ENCODE measurements around the gene JMJD8. TPM values are rescaled to one million over a fixed set of nuclear protein-coding genes. Genes with fewer than 3 reads are reported as not detected.
A peak's percentile ranks its signal among the peaks of the same experiment; 100 is the strongest.

Gene JMJD8
- total and polyA plus RNA-seq, 9 donors, result 20.7 to 40.2 (median 34.3) TPM

DNA sequence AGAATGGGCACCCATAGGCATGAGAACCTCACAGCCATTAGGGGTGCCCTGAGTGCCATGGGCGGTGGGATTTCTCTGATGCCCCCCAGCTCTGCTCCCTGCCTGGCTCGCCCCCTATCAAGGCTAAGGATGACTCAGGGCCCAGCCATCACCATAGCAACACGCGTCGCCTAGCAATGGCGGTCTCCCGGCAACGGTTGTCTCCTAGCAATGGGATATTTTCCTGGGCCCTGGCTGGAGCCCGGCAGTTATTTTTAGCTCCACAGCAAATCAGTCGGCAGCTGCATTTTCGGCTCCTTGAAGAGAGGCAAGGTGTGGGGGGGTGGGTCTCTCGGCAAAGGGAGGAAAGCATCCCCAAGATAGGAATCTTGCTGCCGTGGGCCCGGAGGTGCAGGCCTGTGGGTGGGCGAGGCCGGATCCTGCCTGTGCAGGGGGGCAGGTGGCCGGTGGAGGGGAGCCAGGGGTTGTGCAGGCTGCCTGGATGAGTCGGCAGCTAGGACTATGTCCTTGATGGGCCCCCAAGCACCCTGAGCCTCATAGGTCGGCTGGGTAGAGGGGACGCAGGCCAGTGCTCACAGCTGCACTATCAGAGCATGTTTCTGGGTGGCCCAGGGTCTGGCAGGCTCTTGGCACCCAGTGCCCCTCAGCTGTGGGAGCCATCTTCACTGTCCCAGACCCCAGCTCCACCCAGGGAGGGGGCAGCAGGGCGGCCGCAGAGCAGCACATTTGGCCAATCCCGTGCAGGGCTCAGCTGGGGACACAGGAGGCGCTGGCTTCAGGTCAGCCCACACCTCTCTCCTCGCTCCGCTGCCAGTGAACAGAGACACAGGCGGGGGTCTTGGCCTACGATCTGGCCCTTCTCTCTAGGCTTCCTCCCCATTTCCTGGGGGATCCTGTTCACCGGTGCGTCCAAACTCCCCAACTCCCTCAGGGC is 25.7 kb upstream of the JMJD8 start:
- peaks cover 71% of the 10 kb centered on the region for H3K27me3 ChIP-seq (ENCODE audit: control insufficient read depth, insufficient read depth, low read length)
- peaks cover 41% of the 10 kb centered on the region for H3K4me1 ChIP-seq (ENCODE audit: control insufficient read depth, insufficient read depth, low read length)
- no peaks in the 10 kb centered on the region for H3K9me3 ChIP-seq (replicated peaks; ENCODE audit: control insufficient read depth, low read depth, low read length)
- H3K4me3 ChIP-seq (ENCODE audit: low read length), result no peak overlapping the region
- H3K36me3 ChIP-seq (ENCODE audit: control insufficient read depth, insufficient read depth, low read length), result no peaks in the 10 kb centered on the region
- no peak overlapping the region for H3K27ac ChIP-seq (ENCODE audit: low read length)
- 15% methylated on average over 30 of the region's 30 CpGs for WGBS (ENCODE audit: insufficient coverage)
- peak; percentile 78 for DNase-seq

GRCh38 chr16:708959-709358 is 24.8 kb upstream of the JMJD8 start:
- Histone ChIP-seq H3K27ac (ENCODE audit: low read length) (no peak overlapping the region), H3K27me3 (ENCODE audit: control insufficient read depth, insufficient read depth, low read length) (peaks cover 78% of the 10 kb centered on the region), H3K4me1 (ENCODE audit: control insufficient read depth, insufficient read depth, low read length) (peaks cover 36% of the 10 kb centered on the region), H3K36me3 (ENCODE audit: control insufficient read depth, insufficient read depth, low read length) (no peaks in the 10 kb centered on the region), H3K4me3 (ENCODE audit: low read length) (no peak overlapping the region), H3K9me3 (replicated peaks; ENCODE audit: control insufficient read depth, low read depth, low read length) (no peaks in the 10 kb centered on the region)
- WGBS (ENCODE audit: insufficient coverage), result 84% methylated on average over 4 of the region's 4 CpGs
- no peak for DNase-seq

DNA sequence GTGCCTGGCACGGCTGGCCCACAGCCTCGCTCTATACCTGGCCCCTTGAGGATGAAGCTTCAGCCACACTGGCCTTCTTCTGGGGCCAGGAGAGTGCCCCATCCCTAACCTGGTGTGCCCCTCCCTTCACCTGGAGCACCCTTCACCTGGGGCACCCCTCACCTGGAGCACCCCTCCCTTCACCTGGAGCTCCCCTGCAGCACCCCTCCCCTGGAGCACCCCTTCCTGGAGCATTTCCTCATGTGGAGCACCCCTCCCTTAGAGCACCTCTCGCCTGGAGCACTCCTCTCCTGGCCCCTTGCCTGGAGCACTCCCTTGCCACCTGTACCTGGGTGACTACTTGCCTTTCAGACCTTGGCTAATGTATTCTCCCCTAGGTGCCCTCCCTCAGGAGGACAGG is 23.9 kb upstream of the JMJD8 start:
- Histone ChIP-seq H3K4me1 (ENCODE audit: control insufficient read depth, insufficient read depth, low read length) (peaks cover 36% of the 10 kb centered on the region), H3K27me3 (ENCODE audit: control insufficient read depth, insufficient read depth, low read length) (peaks cover 84% of the 10 kb centered on the region), H3K36me3 (ENCODE audit: control insufficient read depth, insufficient read depth, low read length) (no peaks in the 10 kb centered on the region), H3K4me3 (ENCODE audit: low read length) (no peak overlapping the region), H3K9me3 (replicated peaks; ENCODE audit: control insufficient read depth, low read depth, low read length) (no peaks in the 10 kb centered on the region), H3K27ac (ENCODE audit: low read length) (no peak overlapping the region)
- no peak for DNase-seq
- WGBS (ENCODE audit: insufficient coverage), result 50% methylated on average over 1 of the region's 3 CpGs

DNA sequence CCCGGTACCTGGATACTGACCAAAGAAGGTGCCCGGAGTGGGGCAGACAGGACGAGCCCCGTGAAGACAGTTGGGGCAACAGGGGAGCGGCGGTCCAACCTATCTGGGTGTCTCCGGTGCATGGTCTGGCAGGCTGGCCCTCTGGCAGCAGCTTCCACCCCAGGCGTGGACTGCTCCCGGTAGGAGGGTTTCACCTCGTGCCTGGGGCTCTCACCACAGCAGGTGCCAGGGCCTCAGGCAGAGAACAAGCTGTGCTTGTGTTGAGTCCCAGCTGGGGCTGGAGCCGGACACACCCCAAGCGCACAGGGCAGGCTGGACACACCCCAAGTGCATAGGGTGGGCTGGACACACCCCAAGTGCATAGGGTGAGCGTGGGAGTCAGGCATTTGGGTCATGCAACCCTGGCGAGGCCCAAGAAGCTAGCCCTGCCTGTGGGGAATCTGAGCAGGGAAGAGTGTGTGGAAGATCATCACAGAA is 23.0 kb upstream of the JMJD8 start:
- no peak overlapping the region for H3K4me3 ChIP-seq (ENCODE audit: low read length)
- 33% methylated on average over 14 of the region's 14 CpGs for WGBS (ENCODE audit: insufficient coverage)
- no peaks in the 10 kb centered on the region for H3K9me3 ChIP-seq (replicated peaks; ENCODE audit: control insufficient read depth, low read depth, low read length)
- H3K27me3 ChIP-seq (ENCODE audit: control insufficient read depth, insufficient read depth, low read length), result peaks cover 90% of the 10 kb centered on the region
- no peak for DNase-seq
- peaks cover 36% of the 10 kb centered on the region for H3K4me1 ChIP-seq (ENCODE audit: control insufficient read depth, insufficient read depth, low read length)
- H3K36me3 ChIP-seq (ENCODE audit: control insufficient read depth, insufficient read depth, low read length), result no peaks in the 10 kb centered on the region
- no peak overlapping the region for H3K27ac ChIP-seq (ENCODE audit: low read length)

GRCh38 chr16:706189-707061 is 22.3 kb upstream of the JMJD8 start:
- 3% methylated on average over 48 of the region's 49 CpGs for WGBS (ENCODE audit: insufficient coverage)
- Histone ChIP-seq H3K9me3 (replicated peaks; ENCODE audit: control insufficient read depth, low read depth, low read length) (no peaks in the 10 kb centered on the region), H3K27ac (ENCODE audit: low read length) (no peak overlapping the region), H3K4me1 (ENCODE audit: control insufficient read depth, insufficient read depth, low read length) (peaks cover 30% of the 10 kb centered on the region), H3K36me3 (ENCODE audit: control insufficient read depth, insufficient read depth, low read length) (no peaks in the 10 kb centered on the region), H3K4me3 (ENCODE audit: low read length) (no peak overlapping the region), H3K27me3 (ENCODE audit: control insufficient read depth, insufficient read depth, low read length) (peaks cover 93% of the 10 kb centered on the region)
- no peak for DNase-seq

GRCh38 chr16:705431-706188 is 21.5 kb upstream of the JMJD8 start, which contains the start of gene FBXL16:
Gene FBXL16 (minus strand): TSS chr16:705801. CDS start chr16:697405, 8,396 bp downstream.
- H3K36me3 ChIP-seq (ENCODE audit: control insufficient read depth, insufficient read depth, low read length), result no peaks in the 10 kb centered on the region
- no peak within 1 kb of the TSS for H3K27ac ChIP-seq (ENCODE audit: low read length)
- no peaks in the 10 kb centered on the region for H3K9me3 ChIP-seq (replicated peaks; ENCODE audit: control insufficient read depth, low read depth, low read length)
- WGBS (ENCODE audit: insufficient coverage), result under 1% methylated on average over 104 of the region's 115 CpGs
- no peak within 1 kb of the TSS for H3K4me3 ChIP-seq (ENCODE audit: low read length)
- peaks cover 93% of the 10 kb centered on the region for H3K27me3 ChIP-seq (ENCODE audit: control insufficient read depth, insufficient read depth, low read length)
- H3K4me1 ChIP-seq (ENCODE audit: control insufficient read depth, insufficient read depth, low read length), result peaks cover 28% of the 10 kb centered on the region
- DNase-seq, result no peak

- Histone ChIP-seq H3K4me1 (ENCODE audit: control insufficient read depth, insufficient read depth, low read length) (peaks cover 20% of the 10 kb centered on the region), H3K27me3 (ENCODE audit: control insufficient read depth, insufficient read depth, low read length) (peaks cover 92% of the 10 kb centered on the region), H3K9me3 (replicated peaks; ENCODE audit: control insufficient read depth, low read depth, low read length) (no peaks in the 10 kb centered on the region), H3K27ac (ENCODE audit: low read length) (no peak overlapping the region), H3K4me3 (ENCODE audit: low read length) (no peak overlapping the region), H3K36me3 (ENCODE audit: control insufficient read depth, insufficient read depth, low read length) (no peaks in the 10 kb centered on the region)
- WGBS (ENCODE audit: insufficient coverage), result 8% methylated on average over 35 of the region's 50 CpGs
- no peak for DNase-seq
These were observed 20.6 kb upstream of the JMJD8 start for GRCh38 chr16:704552-705380.

DNA sequence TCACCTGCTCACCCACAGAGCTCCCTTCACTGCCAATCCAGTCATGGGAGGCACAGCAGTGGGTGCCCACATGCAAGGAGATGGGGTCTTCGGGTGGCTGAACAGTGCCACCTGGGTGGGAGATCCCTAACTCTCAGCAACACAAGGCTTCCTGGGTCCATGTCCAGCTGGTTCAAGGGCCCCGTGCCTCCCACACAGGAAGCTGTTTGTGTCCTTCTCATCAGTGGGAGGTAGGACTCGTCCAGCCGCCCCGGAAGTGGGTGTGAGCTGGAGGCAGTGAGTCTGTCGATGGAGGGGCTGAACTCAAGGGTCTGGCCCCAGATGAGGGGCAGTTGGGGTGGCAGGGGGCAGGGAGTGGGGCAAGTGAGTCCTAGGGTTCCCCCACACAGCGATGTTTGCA is 19.9 kb upstream of the JMJD8 start:
- no peak for DNase-seq
- Histone ChIP-seq H3K4me1 (ENCODE audit: control insufficient read depth, insufficient read depth, low read length) (peaks cover 16% of the 10 kb centered on the region), H3K27me3 (ENCODE audit: control insufficient read depth, insufficient read depth, low read length) (peaks cover 93% of the 10 kb centered on the region), H3K27ac (ENCODE audit: low read length) (no peak overlapping the region), H3K9me3 (replicated peaks; ENCODE audit: control insufficient read depth, low read depth, low read length) (no peaks in the 10 kb centered on the region), H3K36me3 (ENCODE audit: control insufficient read depth, insufficient read depth, low read length) (no peaks in the 10 kb centered on the region), H3K4me3 (ENCODE audit: low read length) (no peak overlapping the region)
- WGBS (ENCODE audit: insufficient coverage), result 64% methylated on average over 5 of the region's 7 CpGs

DNA sequence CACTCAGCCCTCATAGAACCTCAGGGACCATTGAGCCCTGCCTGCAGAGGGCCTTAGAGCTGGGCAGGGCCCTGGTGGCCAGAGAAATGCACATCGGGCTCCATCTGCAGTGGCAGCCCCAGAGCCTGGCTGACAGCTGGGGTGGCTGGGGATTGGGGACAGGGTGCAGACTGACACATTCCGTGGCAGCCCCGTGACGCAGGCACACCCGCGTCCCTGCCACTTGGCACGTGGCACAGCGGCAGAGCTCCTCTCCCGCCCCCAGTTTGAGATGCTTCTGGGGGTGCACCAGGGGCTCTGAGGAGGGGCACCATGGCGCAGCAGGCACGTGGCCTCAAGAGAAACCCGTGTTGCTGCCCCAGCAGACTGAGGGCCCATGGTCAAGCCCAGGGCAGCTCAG is 19.3 kb upstream of the JMJD8 start:
- Histone ChIP-seq H3K4me1 (ENCODE audit: control insufficient read depth, insufficient read depth, low read length) (peaks cover 16% of the 10 kb centered on the region), H3K4me3 (ENCODE audit: low read length) (no peak overlapping the region), H3K27me3 (ENCODE audit: control insufficient read depth, insufficient read depth, low read length) (peaks cover 88% of the 10 kb centered on the region), H3K27ac (ENCODE audit: low read length) (no peak overlapping the region), H3K36me3 (ENCODE audit: control insufficient read depth, insufficient read depth, low read length) (no peaks in the 10 kb centered on the region), H3K9me3 (replicated peaks; ENCODE audit: control insufficient read depth, low read depth, low read length) (no peaks in the 10 kb centered on the region)
- WGBS (ENCODE audit: insufficient coverage), result 81% methylated on average over 12 of the region's 12 CpGs
- no peak for DNase-seq
